ENCODE data around the gene NDNF. TPM values are rescaled to one million over a fixed set of nuclear protein-coding genes. Genes with fewer than 3 reads are reported as not detected.

NDNF gene
- total RNA-seq, 4 donors from 2014 or later: 1.6 to 5.4 (median 4.5) TPM

GRCh38 chr4:121041307-121042090 lies 30.8 kb downstream of the NDNF start:
- TF ChIP-seq POLR2AphosphoS5 (IDR thresholded peaks at IDR 0.05): no peak
- TF ChIP-seq EP300 (IDR thresholded peaks at IDR 0.05): no peak
- TF ChIP-seq CTCF (IDR thresholded peaks at IDR 0.05): no peak
- TF ChIP-seq POLR2A (IDR thresholded peaks at IDR 0.05): no peak
- Histone ChIP-seq H3K9me3 (no peaks in the 10 kb centered on the region), H3K4me1 (no peaks in the 10 kb centered on the region), H3K27ac (no peak overlapping the region), H3K36me3 (no peaks in the 10 kb centered on the region), H3K27me3 (no peaks in the 10 kb centered on the region), H3K4me3 (no peak overlapping the region)
- WGBS: 57% methylated on average over 8 of the region's 8 CpGs
- DNase-seq (ENCODE audit: low spot score in 2 of 2): no peak

GRCh38 chr4:121034017-121034416 lies 38.3 kb downstream of the NDNF start:
- 36% methylated on average over 3 of the region's 3 CpGs for WGBS

GRCh38 chr4:121030711-121031110 lies 41.6 kb downstream of the NDNF start:
- H3K27ac ChIP-seq: no peak overlapping the region
- H3K36me3 ChIP-seq: no peaks in the 10 kb centered on the region
- no peaks in the 10 kb centered on the region for H3K9me3 ChIP-seq
- WGBS: 73% methylated on average over 2 of the region's 2 CpGs
- no peaks in the 10 kb centered on the region for H3K4me1 ChIP-seq
- H3K4me3 ChIP-seq: no peak overlapping the region
- TF ChIP-seq EP300 (IDR thresholded peaks at IDR 0.05) (no peak), CTCF (IDR thresholded peaks at IDR 0.05) (no peak), POLR2AphosphoS5 (IDR thresholded peaks at IDR 0.05) (no peak), POLR2A (IDR thresholded peaks at IDR 0.05) (no peak)
- no peak for DNase-seq (ENCODE audit: low spot score in 2 of 2)
- H3K27me3 ChIP-seq: no peaks in the 10 kb centered on the region

More at GRCh38 chr4:121034017-121034416, 38.3 kb downstream of the NDNF start:
- DNase-seq (ENCODE audit: low spot score in 2 of 2): no peak
- Histone ChIP-seq H3K36me3 (no peaks in the 10 kb centered on the region), H3K27me3 (no peaks in the 10 kb centered on the region), H3K27ac (no peak overlapping the region), H3K4me3 (no peak overlapping the region), H3K4me1 (no peaks in the 10 kb centered on the region), H3K9me3 (no peaks in the 10 kb centered on the region)
- TF ChIP-seq POLR2A (IDR thresholded peaks at IDR 0.05): no peak
- no peak for TF ChIP-seq EP300 (IDR thresholded peaks at IDR 0.05)

GRCh38 chr4:121030131-121030530 lies 42.2 kb downstream of the NDNF start:
- DNase-seq (ENCODE audit: low spot score in 2 of 2): no peak
- Histone ChIP-seq H3K36me3 (no peaks in the 10 kb centered on the region), H3K4me3 (no peak overlapping the region), H3K27ac (no peak overlapping the region), H3K4me1 (no peaks in the 10 kb centered on the region), H3K27me3 (no peaks in the 10 kb centered on the region), H3K9me3 (no peaks in the 10 kb centered on the region)
- no peak for TF ChIP-seq CTCF (IDR thresholded peaks at IDR 0.05)
- no peak for TF ChIP-seq POLR2A (IDR thresholded peaks at IDR 0.05)
- TF ChIP-seq EP300 (IDR thresholded peaks at IDR 0.05): no peak
- no peak for TF ChIP-seq POLR2AphosphoS5 (IDR thresholded peaks at IDR 0.05)

- Histone ChIP-seq H3K4me1 (no peaks in the 10 kb centered on the region), H3K27me3 (no peaks in the 10 kb centered on the region), H3K36me3 (no peaks in the 10 kb centered on the region), H3K9me3 (no peaks in the 10 kb centered on the region), H3K27ac (no peak overlapping the region), H3K4me3 (no peak overlapping the region)
- WGBS: 94% methylated on average over 2 of the region's 2 CpGs
- DNase-seq (ENCODE audit: low spot score in 2 of 2): no peak
- TF ChIP-seq POLR2A (IDR thresholded peaks at IDR 0.05): no peak
- TF ChIP-seq EP300 (IDR thresholded peaks at IDR 0.05): no peak
- no peak for TF ChIP-seq CTCF (IDR thresholded peaks at IDR 0.05)
- TF ChIP-seq POLR2AphosphoS5 (IDR thresholded peaks at IDR 0.05): no peak
Observed at GRCh38 chr4:121026034-121026433, 46.3 kb downstream of the NDNF start.

All from suprapubic skin (tissue), 4 donors.